HK-2 (cell line): ENCODE results near the gene GRIK4.
"Not testable (repeated sequence)": the region's sequence is repeated elsewhere in the genome, so short reads cannot be mapped to it uniquely, and the experiment has no call there.

Experiments used
- DNase-seq: peaks from one replicate; pipeline ENCODE4 v3.0.0-alpha.2; 2018; ENCODE audit not compliant: unreplicated experiment

GRIK4 gene

GRCh38 chr11:120778685-120779490, 267.3 kb downstream of the GRIK4 start:
- no peak for DNase-seq

GRCh38 chr11:120780239-120780638, 268.7 kb downstream of the GRIK4 start:
- no peak for DNase-seq

GRCh38 chr11:120781486-120782120, 270.1 kb downstream of the GRIK4 start:
- DNase-seq, result no peak

GRCh38 chr11:120784566-120785251, 273.2 kb downstream of the GRIK4 start:
- no peak for DNase-seq

GRCh38 chr11:120785576-120785975, 274.0 kb downstream of the GRIK4 start:
- DNase-seq, result no peak

DNA sequence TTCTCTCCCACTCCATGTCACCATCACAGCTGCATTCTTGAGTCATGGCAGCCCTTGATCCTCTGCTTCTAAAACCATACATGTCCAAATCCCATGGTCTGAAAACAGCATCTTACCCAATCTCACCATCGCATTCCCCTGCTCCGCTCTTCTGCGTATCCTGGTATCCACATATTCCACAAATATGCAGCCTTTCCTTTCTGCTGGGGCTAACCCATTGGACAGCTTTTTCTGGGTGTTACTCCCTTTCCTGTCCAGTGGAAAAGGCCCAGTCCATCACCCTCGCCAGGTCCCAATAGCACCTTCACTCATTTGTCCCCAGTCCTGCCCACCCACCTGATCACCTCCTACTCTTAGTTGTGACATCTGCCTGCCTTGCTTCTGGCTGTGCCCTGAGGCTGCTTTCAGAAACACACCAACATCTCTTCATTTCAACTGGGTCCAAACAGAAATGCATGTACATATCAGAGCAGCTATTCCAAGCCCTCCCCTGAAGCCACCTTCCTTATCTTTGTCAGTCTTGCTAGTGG, 274.7 kb downstream of the GRIK4 start:
- DNase-seq, result no peak

DNA sequence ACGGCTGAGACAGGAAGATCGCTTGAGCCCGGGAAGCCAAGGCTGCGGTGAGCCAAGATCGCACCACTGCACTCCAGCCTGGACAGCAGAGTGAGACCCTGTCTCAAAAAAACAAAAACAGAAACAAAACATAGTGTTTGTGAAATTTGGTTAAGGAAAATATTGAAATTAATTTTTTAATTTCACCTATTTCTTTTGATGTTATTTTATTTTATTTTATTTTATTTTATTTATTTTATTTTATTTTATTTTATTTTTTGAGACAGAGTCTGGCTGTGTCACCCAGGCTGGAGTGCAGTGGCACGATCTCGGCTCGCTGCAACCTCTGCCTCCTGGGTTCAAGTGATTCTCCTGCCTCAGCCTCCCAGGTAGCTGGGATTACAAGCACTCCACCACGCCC, 275.7 kb downstream of the GRIK4 start:
- not testable (repeated sequence) for DNase-seq

GRCh38 chr11:120789391-120789790, 277.8 kb downstream of the GRIK4 start:
- DNase-seq, result no peak

- no peak for DNase-seq
Observed at GRCh38 chr11:120792306-120792705, 280.8 kb downstream of the GRIK4 start.

DNA sequence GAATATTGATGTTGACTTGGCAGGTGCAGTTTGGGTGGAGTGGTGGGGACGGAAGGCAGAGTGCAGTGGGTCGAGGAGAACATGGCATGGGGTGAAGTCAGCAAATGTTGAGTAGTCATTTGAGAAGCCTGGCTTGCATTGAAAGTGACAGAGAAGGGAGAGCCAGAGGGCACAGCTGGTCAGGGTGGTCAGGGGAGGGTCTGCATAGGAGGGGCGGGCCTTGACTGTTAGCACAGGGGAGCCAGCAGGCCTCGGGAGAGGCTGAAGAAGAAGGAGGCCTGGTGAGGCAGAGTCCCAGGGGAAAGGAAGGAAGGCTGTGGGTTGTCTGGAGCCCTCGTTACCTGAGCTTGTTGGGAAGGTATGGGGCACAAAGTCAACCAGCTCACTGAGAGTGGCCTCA, 281.6 kb downstream of the GRIK4 start:
- DNase-seq, result no peak

DNA sequence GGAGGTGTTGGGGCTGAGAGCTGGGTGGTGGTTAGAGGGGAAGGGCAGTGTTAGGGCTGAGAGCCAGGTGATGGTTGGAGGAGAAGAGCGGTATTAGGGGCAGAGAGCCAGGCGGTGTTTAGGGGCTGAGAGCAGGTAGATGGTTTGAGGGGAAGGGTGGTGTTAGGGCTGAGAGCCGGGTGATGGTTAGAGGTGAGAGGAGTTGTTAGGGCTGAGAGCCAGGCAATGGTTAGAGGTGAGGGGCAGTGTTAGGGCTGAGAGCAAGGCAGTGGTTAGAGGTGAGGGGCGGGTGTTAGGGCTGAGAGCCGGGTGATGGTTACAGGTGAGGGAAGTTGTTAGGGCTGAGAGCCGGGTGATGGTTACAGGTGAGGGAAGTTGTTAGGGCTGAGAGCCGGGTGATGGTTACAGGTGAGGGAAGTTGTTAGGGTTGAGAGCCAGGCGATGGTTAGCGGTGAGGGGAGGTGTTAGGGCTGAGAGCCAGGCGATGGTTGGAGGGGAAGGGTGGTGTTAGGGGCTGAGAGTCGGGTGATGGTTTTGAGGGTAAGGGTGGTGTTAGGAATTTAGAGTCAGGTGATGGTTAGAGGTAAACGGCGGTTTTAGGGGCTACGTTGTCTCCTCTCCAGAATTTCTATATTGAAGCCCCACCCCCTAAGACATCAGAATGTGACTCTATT, 282.4 kb downstream of the GRIK4 start:
- DNase-seq, result no peak

DNA sequence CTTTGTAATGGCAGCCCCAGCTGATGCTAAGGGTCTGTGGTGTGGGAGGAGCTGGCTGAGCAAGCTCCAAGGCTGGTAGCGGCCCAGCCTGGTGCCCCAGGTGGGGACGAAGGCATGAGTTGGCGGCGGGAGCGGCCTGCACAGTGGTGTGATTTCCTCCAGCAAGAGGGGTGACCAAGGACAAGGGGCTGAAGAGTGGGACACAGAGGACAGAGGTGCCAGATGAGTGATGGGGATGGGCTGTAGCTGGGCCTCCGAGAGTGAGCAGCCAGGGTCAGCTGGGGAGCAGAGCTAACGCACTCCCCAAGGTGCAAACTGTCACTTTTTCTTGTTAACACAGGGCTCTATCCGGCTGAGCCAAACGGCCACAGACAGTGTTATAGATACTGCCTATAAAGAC, 283.2 kb downstream of the GRIK4 start:
- DNase-seq, result no peak

- no peak for DNase-seq
Observed at GRCh38 chr11:120795185-120795584, 283.6 kb downstream of the GRIK4 start.

DNA sequence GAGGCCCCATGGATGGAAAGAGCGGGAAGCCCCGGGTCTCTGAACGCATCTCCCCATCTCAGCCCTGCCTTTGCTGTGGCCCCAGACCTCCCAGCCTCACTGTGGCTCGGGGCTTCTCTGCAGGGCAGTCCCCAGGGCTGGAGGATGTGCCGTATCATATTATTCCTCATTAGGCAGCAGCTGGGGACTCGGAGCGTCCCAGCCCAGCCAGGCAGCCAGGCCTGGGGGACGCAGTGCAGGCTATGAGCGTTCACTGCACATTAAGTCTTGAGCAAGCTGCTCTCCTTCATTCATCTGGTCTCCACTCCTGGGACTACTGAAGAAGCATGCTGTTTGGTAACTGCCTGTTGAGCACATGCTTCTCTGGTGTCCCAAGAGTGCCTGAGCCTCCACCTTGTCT, 285.6 kb downstream of the GRIK4 start:
- DNase-seq, result no peak

DNA sequence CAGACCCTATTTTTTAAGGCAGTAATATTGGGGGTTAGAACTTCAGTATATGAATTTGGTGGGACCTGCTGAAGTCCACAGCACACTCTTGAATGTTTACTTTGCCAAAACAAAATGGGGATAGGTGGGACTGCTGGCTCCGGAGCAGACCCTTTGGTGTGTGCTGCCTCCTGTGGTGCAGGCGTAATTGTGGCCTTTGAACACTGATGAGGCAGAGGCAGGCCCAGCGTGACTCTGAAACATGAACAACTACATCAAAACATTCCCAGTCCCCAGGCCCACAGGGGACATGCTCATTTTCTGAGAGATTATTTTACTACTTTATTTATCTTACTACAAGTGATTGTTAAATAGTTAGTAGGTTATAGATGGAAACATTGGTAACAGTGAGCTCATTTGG, 287.3 kb downstream of the GRIK4 start:
- no peak for DNase-seq

DNA sequence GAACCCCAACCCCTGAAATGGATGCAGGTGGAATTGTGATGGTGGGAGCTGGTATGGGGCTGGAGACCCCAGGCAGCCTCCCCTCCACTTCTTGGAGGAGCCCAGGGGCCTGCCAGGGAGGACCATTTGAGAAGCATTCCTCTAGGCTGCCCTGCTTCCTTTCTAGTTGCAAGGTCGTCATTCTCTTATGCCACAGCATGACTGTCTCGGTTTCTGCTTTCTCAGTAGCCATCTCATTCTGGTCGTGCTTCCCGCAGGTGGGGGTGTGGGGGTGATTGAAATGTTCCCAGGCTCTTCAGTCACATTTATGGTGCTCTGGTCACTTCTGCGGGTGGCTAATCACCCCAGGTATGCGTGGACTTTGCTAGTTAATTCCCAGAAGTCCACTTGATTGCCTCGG, 288.7 kb downstream of the GRIK4 start:
- no peak for DNase-seq

DNA sequence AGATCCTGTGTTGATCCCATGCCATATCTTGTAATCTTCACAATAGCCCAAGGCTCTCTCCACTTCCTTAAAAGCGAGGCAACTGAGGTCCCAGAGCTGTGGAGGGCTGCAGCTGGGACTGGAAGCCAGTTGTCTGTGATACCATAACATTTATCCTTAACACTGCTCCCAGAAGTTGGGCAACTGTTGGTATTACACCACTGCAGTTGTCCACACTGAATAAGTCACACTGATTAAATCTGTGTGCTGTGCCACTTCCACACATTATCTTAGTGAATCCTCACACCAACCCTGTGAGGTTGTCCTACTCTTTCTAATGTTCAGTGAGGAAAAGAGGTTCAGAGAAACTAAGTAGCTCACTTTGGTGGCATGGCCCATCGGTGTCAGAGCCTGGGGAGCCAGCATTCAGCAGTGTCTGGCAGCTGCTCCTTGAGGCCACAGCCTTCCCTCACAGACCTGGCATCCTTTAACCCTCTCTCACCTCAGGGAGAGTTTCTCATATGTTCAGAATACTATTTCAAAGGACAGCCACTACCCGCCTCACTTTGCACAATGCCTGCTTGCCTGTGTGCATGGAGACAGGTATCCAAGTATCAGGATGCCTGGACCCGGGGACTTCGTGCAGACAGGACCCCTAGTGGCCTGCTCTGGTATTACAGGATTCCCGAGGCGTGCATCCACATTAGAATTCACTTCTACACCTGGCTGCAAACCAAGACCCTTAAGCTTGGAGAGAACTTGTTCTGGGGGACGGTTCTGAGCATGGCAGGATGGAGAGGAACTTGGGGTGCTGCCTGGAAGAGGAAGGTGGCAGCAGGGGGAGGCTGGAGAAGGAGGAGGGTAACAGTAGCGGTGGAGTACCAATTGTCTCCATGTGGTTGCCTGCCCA, 290.5 kb downstream of the GRIK4 start:
- peak; percentile 33 for DNase-seq

DNA sequence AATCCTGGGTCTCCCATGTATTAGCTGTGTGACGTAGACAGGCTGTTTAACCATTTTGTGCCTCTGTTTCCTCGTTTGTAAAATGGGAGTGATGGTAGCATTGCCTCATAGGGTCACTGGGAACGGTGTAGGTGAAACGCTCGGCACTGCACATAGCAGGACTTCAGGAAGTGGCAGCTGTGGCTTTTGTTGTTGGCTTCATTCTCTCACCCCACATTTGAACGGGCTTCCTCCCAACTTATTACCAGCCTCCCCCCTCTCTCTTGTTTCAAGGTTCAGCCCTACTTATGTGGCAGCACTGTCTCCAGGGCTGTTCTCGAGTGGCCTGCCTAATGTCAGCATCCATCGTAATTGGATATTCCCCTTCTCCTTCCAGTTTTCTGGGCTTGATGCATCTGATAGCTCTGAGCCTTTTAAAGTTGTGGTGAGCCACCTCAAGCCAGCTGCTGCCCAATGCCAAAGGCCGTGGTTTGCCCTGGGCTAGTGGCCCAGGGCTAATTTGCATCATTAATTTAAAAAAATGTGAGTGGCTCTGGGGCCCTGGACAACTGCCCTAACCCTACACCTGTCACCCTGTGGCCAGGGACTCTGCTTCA, 294.5 kb downstream of the GRIK4 start:
- no peak for DNase-seq

GRCh38 chr11:120807414-120808150, 296.0 kb downstream of the GRIK4 start:
- DNase-seq, result peak; percentile 75

DNA sequence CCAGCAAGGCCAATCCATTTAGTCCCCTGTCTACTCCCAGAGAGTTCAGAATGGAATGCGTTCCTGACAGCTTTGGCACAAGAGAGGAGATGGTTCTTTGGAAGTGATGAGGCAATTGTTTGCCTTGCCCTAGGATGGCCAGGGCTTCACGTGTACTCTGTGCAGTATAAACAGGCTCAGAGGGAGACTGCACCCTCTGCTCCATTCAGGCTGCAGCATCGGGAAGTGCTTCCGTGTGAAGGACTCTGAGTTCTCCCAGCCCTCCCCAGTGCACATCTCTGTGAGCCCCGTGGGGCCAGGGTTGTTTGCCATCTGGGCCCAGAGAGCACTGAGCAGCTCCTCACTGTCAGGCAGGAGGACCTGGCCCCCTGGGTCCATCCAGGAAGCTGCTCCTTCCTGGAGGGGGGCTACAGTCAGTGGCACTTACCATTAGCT, 297.1 kb downstream of the GRIK4 start:
- no peak for DNase-seq
